Measurements from ENCODE around the gene KTN1.

The KTN1 gene

GRCh38 chr14:55688566-55688965 is 108.6 kb downstream of the KTN1 start:
- no peak for DNase-seq

GRCh38 chr14:55689981-55690871 is 110.2 kb downstream of the KTN1 start:
- no peak for DNase-seq

GRCh38 chr14:55691659-55692058 is 111.7 kb downstream of the KTN1 start:
- no peak for DNase-seq

DNA sequence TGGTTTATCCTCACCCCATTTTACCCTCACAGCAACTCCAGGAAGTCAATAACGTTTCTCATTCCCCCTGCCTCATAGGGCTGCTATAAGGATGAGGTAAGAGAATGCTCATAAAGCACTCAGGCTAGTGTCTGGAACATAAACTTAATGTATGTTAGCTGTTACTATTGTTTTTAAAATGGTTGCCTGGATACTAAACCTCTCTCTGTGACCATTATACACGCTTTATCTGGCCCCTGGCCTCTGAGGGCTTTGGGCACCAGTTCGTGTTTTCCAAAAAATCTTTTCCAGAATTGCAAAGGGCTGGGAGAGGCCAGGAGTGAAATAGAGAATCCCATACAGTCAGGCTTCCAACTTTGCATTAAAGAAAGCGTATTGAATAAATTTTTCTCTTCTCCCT is 113.9 kb downstream of the KTN1 start:
- DNase-seq = no peak

GRCh38 chr14:55697414-55697861 is 117.4 kb downstream of the KTN1 start:
- no peak for DNase-seq

- no peak for DNase-seq
Observed at GRCh38 chr14:55698051-55698450, 118.0 kb downstream of the KTN1 start.

DNA sequence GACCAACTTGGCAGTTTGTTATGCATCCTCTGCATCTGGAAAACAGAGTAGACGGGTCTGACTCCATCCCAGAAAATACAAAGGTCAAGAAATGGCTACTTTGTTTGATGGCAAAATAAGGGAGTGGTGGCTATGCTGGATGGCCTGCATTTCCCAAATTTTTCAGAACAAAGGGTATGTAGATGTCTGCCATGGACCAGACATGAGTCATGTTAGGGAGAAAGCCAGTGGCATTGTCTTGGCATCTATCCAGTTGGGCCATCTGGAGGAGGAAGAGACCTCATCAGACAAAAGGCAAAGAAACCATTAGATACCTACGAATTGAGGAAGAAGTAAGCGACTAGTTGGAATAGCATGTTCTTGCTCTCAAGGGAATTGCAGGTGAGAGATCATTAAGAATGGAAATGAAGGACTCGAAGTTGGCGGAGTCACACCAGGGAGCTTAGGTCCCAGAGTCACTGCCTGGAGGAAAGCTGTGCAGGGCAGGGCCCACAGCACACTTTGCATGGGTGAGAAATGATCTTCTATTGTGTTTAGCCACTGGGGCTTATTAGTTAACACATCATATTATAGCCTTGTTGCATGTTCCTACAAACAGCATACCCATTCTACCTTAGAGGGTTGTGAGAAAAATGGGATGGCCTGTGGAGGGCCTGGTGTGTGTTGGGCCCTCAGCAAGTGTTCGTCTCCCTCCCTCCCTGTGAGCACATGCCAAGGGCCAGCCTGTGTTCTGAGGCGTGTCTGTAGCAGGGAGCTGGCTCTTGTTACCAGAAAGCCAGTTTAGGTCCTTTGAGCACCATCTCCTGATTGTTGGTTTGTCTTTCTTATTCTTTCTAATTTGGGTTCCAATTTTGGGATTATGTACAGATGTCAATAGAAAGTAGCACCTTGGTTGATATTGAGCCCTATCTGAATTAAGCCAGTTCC is 119.4 kb downstream of the KTN1 start:
- peak; percentile 71 for DNase-seq

DNA sequence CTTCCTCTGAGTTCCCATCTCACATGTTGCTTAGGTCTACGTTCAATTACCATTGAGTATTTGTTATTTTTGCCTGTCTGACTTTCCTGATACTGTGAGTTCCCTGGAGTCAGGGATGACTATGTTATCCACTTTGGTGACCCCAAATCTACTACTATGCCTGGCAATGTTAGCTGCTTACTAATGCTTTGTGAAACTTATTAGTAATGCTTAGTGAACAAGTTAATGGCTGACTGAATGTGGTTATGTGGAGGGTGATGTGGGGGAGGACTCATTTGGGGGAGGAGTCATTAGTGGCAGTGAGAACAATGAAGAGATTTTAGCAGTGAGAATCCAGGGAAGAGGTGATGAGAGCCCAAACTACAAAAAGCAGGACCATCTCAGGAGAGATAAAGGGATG is 121.6 kb downstream of the KTN1 start:
- peak; percentile 54 for DNase-seq

- no peak for DNase-seq
Observed at GRCh38 chr14:55702511-55702910, 122.5 kb downstream of the KTN1 start.

DNA sequence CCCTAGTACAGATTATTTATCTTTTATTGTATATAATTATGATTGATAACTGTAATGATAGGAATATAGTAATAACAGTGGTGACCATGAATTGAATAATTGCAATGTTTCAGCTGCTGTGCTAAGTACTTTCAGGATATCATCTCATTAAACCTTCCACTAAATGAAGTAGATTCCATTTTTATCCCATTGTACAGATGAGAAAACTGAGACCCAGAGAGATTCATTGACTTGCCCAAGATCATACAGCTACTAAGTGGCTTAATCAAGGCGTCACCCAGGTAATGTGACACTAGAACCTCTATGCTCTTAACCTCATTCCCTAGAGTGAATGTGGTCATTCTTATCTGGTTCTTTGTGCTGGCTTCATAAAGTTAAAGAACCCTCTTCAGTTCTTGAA is 124.6 kb downstream of the KTN1 start:
- DNase-seq = no peak

DNA sequence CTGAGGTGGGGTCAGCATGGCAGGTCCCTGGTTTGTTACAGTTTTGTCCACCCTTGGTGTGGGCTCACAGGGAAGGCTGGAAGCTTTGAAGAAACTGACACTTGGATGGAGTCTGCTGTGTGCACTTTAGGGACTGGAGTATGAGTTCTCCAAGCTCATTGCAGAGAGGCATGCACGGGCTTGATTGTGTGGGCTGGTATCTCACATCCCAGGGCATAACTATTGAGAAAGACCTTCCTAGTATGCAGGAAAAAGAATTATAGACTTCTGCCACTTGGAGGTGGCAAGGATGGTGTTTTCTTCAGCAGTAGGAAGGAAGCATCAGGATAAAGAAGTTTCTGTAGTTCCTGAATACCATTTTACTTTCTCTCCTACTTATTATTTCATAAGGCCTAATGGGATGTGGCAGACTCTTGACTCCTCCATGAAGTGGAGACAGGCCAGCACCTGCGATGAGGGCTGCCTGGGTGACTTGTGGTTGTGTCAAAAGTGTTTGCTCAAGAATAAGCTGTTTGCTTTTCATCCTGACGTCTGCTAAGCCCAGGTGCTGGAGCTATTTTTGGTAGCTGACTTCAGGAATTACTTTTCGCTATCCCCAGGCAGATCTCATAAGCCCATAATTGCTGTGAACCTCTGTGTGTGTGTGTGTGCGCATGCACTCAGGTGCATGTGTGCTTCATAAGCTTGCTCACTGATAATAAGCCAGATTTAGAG is 125.8 kb downstream of the KTN1 start:
- no peak for DNase-seq

- no peak for DNase-seq
Observed at GRCh38 chr14:55706365-55706684, 126.3 kb downstream of the KTN1 start.

- no peak for DNase-seq
Observed at GRCh38 chr14:55706893-55707292, 126.9 kb downstream of the KTN1 start.

- DNase-seq = peak; percentile 62
Observed at GRCh38 chr14:55707365-55707804, 127.4 kb downstream of the KTN1 start.

GRCh38 chr14:55710506-55711041 is 130.6 kb downstream of the KTN1 start:
- DNase-seq = no peak

- peak; percentile 48 for DNase-seq
Observed at GRCh38 chr14:55711175-55711811, 131.3 kb downstream of the KTN1 start.

GRCh38 chr14:55712491-55712890 is 132.5 kb downstream of the KTN1 start:
- no peak for DNase-seq

- DNase-seq = no peak
Observed at GRCh38 chr14:55713486-55713885, 133.5 kb downstream of the KTN1 start.

GRCh38 chr14:55715889-55716288 is 135.9 kb downstream of the KTN1 start:
- peak; percentile 91 for DNase-seq

GRCh38 chr14:55717621-55718020 is 137.6 kb downstream of the KTN1 start:
- no peak for DNase-seq

DNA sequence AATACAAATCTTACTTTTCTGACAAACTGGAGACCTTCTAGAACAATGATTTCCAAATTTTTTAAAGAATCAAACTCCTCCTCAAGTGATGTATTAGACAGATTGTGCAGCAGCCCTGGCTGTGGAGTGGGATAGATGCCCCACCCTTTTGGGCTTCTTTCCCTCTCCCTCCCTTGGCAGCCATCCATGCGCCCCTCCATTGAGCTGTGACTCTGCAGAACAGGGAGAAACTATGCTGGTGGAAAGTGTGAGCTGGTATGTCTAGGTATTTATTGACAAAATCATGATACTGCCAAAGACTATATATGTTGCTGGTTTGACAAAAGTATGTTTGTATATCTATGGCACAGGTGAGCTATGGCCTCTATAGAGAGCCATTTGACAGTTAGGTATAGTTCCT is 138.5 kb downstream of the KTN1 start:
- no peak for DNase-seq

DNA sequence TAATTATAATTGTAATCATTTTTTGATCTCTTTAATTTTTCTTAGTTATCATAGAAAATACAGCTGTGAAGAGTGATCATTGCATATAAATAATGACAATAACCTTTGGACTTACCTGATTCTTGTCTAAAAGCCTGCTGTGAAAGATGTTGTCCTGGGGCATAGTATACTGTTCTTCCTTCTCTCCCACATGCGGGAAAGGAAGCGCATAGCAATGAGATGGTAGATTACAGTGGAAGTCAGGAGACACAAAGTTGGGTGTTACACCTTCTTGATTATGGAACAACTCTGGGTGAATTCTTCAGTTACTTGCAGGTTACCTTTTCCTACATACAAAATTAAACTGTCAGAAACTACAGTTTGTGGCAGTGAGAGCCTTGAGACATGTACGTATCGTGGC is 140.8 kb downstream of the KTN1 start:
- no peak for DNase-seq

All from fibroblast of skin of abdomen (primary cell).